ENCODE data around the gene UBAC2.

Gene UBAC2

GRCh38 chr13:99250982-99251825, 50.5 kb downstream of the UBAC2 start:
- DNase-seq: no peak

GRCh38 chr13:99251921-99252320, 51.3 kb downstream of the UBAC2 start:
- no peak for DNase-seq

DNA sequence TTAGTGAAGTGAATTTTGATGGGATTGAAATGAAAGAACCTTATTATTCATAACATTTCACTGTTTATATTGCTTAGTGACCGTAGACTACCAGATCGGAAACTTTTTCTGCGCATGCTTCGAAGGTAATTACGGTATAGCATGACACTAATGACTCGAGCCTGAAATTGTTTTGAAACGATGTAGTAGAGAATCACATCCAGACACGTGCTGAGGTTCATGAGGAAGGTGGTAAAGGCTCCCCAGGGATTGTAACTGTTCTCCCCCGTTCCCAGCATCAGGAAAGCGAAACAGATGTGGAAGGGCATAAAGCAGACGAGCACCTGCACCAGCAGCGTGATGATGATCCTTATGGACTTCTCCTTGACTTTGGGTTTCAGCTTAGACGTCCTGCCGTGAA, 54.2 kb downstream of the UBAC2 start:
- no peak for DNase-seq

DNA sequence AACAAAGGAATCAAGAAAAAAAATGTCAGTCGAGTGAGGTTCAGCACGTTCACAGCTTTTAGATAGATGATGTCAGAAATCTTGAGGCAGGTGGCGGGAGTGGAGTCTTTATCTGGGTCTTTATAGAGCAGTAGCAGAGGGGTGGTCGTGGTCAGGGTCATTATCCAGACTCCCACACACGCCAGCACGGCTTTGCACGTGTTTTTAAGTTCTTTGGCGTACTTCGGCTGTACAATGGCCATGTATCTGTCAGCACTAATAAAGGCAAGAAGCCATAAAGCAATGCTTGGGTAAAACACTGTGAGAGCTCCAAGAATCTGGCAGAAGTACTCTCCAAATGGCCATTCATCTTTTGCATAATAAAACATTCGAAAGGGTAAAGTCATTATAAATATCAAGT, 54.6 kb downstream of the UBAC2 start:
- DNase-seq: no peak

DNA sequence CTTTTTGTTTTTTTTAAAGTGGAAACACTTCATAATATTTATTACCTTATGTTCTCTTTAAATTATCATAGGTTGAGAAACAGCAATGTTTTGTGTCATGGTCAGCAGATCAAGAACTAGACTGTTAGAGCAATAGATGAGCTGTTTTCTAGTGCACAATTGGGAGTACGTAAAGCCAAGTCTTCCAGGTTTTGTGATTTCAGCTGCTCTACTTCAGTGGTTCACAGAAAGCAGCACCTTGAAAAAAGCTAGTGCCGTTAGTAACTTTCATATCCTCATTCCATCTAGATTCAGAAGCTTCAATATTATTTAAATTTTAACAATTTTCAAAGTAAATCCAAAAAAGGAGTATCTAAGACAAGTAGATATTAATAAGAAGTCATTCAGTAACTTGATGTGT, 55.6 kb downstream of the UBAC2 start:
- no peak for DNase-seq

DNA sequence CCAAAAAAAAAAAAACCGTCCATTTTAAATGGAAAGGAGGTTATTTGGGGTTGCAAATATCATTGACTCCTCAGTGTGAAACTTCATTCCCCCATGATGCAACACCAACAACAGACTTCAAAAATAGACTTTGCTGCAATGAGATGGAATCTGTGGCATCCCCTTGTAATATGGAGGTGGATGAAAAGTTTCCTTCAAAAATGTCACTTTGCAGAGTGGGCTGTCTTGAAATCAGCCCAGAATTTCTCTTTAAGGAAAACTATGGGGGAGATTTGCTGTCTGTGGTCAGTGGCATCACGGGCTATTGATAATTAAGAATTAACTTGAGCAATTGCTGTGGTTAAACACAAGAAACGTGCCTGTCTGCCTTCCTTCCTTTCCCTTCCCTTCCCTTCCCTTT, 56.1 kb downstream of the UBAC2 start:
- DNase-seq: no peak

- no peak for DNase-seq
These were observed 56.6 kb downstream of the UBAC2 start for GRCh38 chr13:99257291-99257690.

DNA sequence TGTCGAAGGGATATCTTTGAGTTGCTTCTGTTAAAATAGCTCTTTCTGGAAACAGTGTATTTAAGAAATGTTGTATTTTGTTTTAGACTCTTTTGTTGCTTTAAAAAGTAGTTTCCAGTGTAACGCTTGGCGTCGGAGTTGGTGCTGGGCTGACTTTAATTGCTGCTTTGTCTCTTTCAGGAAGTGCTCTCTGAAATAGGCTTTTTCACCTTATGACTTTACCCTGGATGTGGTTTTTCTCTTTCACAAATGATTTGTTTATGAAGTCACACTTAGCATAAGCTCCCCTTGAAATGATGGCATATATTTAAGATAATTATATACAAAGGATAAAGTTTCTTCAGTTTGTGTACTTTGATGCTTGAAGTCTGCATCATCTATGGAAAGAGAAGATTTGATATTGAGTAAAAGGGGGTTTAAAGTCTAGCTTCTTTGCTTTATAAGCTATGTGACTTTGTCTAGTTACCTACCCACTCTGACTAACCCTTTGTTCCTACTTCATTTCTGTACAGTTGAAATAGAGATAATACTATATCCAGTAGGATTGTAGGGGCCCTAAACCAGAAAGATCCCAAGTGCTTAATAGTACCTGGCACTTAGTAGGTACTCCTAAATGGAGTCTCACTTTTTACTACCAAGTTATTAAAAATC, 57.7 kb downstream of the UBAC2 start, which contains the start of gene GPR18:
GPR18 (minus strand) TSS at position 170 of the 651 bp plus-strand sequence. CDS start 2,507 bp downstream, outside the sequence.
- DNase-seq: no peak

GRCh38 chr13:99258946-99259345, 58.3 kb downstream of the UBAC2 start:
- DNase-seq: no peak

GRCh38 chr13:99260216-99260615, 59.6 kb downstream of the UBAC2 start:
- DNase-seq: no peak

- DNase-seq: no peak
These were observed 60.4 kb downstream of the UBAC2 start for GRCh38 chr13:99261059-99261458.

- no peak for DNase-seq
These were observed 62.6 kb downstream of the UBAC2 start for GRCh38 chr13:99263126-99263785.

DNA sequence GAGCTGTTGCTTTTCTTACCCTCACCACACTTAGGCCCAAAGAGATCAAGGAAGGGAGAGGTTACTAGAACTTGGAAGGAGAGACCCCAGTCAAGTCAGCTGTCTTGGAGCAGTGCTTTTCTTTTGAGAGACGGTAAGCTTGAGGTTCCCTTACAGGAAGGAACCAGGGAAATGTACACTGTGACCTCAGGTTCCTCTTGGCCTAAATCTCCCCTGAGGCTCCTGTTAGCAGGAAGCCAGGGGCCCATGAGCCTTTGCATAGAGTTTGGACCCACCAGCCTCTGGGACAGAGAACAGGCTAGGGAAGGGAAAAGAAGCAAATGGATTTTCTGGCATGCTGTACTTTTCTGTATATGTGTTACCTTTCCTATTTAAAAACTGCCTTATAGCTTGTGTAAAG, 63.4 kb downstream of the UBAC2 start:
- no peak for DNase-seq

DNA sequence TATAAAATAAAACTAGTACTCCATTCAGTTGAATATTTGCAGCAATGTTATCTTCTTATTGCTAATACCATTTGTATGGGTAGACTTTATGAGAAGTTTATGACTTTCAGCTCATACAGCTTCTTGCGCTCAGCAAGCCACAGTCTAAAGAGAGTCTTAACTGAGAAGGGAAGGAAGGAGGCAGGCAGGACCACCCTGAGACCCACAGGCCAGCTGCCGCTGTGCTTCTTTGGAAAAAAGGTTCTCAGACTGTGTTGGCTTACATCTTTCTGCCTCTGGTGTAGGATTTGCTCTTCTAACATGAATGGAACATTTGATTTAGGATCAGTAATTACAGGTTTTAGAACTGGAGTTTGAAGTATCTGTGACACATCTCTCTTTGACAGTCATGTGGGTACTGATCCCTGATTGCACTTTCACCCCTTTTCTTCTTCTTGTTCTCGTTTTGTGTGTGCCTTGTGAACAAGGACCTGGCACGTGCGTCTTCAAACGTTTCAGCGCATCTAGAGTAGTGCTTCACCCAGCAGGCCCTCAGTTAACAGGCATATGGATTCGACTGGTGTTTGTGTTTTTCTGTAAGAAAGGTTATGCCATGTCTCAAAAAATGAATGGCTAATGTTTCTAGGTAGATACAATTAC, 64.6 kb downstream of the UBAC2 start:
- DNase-seq: no peak

DNA sequence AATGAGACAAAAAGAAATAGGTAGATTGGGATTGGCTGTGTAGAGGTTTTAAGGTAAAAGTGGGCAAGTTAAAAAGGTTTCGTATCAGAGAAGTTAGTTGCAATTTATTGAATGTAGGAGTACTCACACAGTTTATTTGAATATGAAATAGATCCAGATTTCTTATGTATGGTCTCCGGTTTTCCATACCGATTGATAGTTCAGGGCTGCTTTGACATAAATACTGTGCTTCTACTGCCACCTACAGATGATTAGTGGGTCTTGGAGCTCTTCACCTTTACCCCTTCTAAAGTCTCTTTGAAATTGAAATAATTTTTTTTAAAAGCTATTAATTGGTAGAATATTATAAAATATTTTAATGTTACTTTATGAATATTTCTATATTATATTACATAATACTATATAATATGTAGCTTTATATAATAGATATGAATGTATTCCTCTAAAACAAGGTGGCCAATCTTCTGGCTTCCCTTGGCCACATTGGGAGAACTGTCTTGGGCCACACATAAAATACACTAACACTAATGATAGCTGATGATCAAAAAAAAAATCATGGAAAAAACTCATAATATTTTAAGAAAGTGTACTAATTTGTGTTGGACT, 65.3 kb downstream of the UBAC2 start:
- DNase-seq: no peak

DNA sequence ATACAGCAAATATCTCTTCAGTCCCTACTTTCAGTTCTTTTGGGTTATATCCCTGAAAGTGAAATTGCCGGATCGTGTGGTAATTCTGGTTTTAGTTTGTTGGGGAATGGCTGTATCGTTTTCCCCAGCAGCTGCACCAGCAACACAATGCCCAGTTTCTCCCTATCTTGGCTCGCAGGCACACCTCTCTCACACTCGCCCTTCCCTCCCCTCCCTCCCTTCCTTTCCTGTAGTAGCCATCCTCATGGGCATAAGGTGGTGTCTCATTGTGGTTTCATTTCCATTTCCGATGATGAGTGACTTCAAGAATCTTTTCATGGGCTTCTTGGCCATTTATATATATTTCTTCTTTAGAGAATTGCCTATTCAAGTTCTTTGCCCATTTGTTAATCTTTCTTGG, 66.2 kb downstream of the UBAC2 start:
- DNase-seq: no peak

GRCh38 chr13:99267927-99268326, 67.3 kb downstream of the UBAC2 start:
- DNase-seq: no peak

- DNase-seq: no peak
These were observed 68.2 kb downstream of the UBAC2 start for GRCh38 chr13:99268822-99269221.

GRCh38 chr13:99269627-99270241, 69.1 kb downstream of the UBAC2 start:
- no peak for DNase-seq

DNA sequence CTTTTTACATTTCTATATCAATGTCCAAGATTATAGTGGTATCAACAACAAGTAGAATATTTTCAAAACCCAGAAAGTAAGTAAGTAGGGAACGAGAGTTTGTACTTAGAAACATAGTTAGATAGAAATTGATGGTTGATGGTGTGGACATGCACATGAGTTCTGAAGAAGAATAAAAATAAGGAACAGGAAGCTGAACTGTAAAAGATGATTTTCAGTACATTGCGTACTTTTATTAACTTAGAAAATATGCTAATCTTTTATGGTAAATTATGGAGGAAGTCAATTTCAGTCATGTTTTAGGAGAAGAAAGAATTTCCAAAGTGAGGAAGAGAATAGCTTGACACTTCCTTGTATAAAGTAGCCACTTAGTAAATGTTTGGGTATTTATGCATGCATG, 69.9 kb downstream of the UBAC2 start:
- DNase-seq: no peak

- DNase-seq: no peak
These were observed 70.6 kb downstream of the UBAC2 start for GRCh38 chr13:99271249-99271648.

DNA sequence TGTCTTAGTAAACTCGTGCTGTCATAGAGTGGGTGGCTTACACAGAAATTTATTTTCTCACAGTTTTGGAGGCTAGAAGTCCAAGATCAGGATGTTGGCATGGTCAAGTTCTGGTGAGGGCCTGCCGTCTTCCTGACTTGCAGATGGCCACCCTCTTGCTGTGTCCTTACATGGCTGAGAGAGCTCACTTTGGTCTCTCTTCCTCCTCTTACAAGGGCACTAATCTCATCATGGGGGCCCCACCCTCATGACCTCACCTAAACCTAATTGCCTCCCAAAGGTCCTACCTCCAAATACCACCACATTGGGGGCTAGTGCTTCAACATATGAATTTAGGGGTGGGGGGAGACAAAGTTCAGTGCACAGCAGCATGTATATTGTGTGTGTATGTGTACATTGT, 71.8 kb downstream of the UBAC2 start:
- no peak for DNase-seq

All from right forelimb (tissue), 1 donor.